Nasal cavity respiratory epithelium epithelial cell of viscerocranial mucosa (primary cell): ENCODE measurements around the gene DNAJC10. TPM values are rescaled to one million over a fixed set of nuclear protein-coding genes. Genes with fewer than 3 reads are reported as not detected.

ENCODE experiments used
- total RNA-seq: library from RNA; depleted of rRNA; stranded (reverse); fragments of >200 nt; gene quantifications from 2 replicates; pipeline ENCODE4 v1.2.3, GENCODE V29; 2014

The DNAJC10 gene, protein sequence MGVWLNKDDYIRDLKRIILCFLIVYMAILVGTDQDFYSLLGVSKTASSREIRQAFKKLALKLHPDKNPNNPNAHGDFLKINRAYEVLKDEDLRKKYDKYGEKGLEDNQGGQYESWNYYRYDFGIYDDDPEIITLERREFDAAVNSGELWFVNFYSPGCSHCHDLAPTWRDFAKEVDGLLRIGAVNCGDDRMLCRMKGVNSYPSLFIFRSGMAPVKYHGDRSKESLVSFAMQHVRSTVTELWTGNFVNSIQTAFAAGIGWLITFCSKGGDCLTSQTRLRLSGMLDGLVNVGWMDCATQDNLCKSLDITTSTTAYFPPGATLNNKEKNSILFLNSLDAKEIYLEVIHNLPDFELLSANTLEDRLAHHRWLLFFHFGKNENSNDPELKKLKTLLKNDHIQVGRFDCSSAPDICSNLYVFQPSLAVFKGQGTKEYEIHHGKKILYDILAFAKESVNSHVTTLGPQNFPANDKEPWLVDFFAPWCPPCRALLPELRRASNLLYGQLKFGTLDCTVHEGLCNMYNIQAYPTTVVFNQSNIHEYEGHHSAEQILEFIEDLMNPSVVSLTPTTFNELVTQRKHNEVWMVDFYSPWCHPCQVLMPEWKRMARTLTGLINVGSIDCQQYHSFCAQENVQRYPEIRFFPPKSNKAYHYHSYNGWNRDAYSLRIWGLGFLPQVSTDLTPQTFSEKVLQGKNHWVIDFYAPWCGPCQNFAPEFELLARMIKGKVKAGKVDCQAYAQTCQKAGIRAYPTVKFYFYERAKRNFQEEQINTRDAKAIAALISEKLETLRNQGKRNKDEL
- 153 and 174 TPM in 2 replicates for total RNA-seq

DNA sequence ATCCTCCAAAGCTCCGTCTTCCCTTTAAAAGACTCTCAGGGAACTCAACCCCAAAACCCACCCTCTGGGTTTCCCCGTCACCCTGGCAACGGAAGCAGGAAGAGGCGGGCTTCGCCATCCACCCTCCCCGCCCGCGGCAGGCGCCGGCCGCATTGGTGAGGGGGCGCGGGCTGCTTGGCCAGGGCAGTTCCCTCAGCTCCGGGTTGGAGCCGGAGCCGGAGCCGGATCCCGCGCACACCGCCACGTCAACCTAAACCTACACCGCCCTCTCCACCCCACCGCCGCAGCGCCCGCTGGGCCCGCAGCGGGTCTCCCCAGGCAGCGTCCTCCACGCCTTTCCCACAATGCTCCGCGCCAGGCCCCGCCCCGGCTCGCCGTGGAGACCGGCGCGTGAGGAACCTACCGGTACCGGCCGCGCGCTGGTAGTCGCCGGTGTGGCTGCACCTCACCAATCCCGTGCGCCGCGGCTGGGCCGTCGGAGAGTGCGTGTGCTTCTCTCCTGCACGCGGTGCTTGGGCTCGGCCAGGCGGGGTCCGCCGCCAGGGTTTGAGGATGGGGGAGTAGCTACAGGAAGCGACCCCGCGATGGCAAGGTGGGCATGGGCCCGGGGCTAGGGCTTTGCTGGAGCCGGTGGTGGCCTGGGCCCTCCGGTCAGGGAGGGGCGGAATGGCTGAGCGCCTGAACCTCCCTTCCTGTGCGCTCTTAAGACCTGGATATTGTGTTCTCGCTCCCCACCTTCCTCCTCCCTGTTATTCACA is at the start of gene DNAJC10:
DNAJC10 (plus strand) TSS at position 366 of the 758 bp plus-strand sequence. CDS start 1,830 bp downstream, outside the sequence.

Other genes starting within 250 kb of the DNAJC10 start
- under 0.01 TPM in 2 replicates for gene FRZB, start 150.4 kb downstream of the DNAJC10 start, total RNA-seq